AG04449 (cell line): ENCODE data around the gene FAM9C.

Source experiments
- CTCF ChIA-PET: fragments of 350-600 bp; formaldehyde crosslinking; extraction: SDS; loops from one replicate; lab custom pipeline; 2021; ENCODE audit warnings: antibody characterized with exemption; lab: Yijun Ruan, JAX
- POLR2A ChIA-PET: fragments of 400-600, 350-600 bp; formaldehyde crosslinking; extraction: SDS; loops from one replicate; lab custom pipeline; 2020; ENCODE audit warnings: antibody characterized with exemption, inconsistent platforms; lab: Yijun Ruan, JAX
- DNase-seq: peaks from one replicate; pipeline ENCODE4 v3.0.0-alpha.2; 2010; ENCODE audit warnings: low read depth, low spot score
- H3K4me3 ChIP-seq: 2 replicates; pipeline ENCODE4 v1.5.1; 2011; ENCODE audit warnings: low read depth, mild to moderate bottlenecking, control low read depth, low read length
- CTCF ChIP-seq: IDR thresholded peaks from one replicate; pipeline ENCODE4 v1.5.1; 2011; ENCODE audit warnings: mild to moderate bottlenecking, moderate library complexity, low read length, control low read depth, inconsistent platforms; ENCODE audit not compliant: insufficient read depth; ENCODE audit errors: missing control alignments

The FAM9C gene

GRCh38 chrX:12993826-12994225 lies 50.6 kb downstream of the FAM9C start:
- no peak for TF ChIP-seq CTCF
- DNase-seq, result no peak
- no peak overlapping the region for H3K4me3 ChIP-seq
- CTCF ChIA-PET, result no interaction called here
- POLR2A ChIA-PET, result no interaction called here

GRCh38 chrX:12992544-12993118 lies 51.8 kb downstream of the FAM9C start:
- POLR2A ChIA-PET, result no interaction called here
- CTCF ChIA-PET, result no interaction called here
- DNase-seq, result no peak
- no peak for TF ChIP-seq CTCF
- no peak overlapping the region for H3K4me3 ChIP-seq

- no peak overlapping the region for H3K4me3 ChIP-seq
- ChIA-PET POLR2A (no interaction called here), CTCF (no interaction called here)
- TF ChIP-seq CTCF, result no peak
- DNase-seq, result no peak
Observed at GRCh38 chrX:12991575-12991974, 52.8 kb downstream of the FAM9C start.

- ChIA-PET CTCF (no interaction called here), POLR2A (no interaction called here)
- H3K4me3 ChIP-seq, result no peak overlapping the region
- TF ChIP-seq CTCF, result no peak
- DNase-seq, result no peak
Observed at GRCh38 chrX:12989461-12989860, 55.0 kb downstream of the FAM9C start.

GRCh38 chrX:12988797-12989196 lies 55.6 kb downstream of the FAM9C start:
- no peak overlapping the region for H3K4me3 ChIP-seq
- POLR2A ChIA-PET, result no interaction called here
- no peak for TF ChIP-seq CTCF
- DNase-seq, result no peak
- CTCF ChIA-PET, result no interaction called here

GRCh38 chrX:12987900-12988594 lies 56.4 kb downstream of the FAM9C start:
- no peak for TF ChIP-seq CTCF
- H3K4me3 ChIP-seq, result no peak overlapping the region
- DNase-seq, result no peak
- POLR2A ChIA-PET, result no interaction called here
- CTCF ChIA-PET, result no interaction called here
